ENCODE measurements around the gene TECPR2.
"Not testable (repeated sequence)": the region's sequence is repeated elsewhere in the genome, so short reads cannot be mapped to it uniquely, and the experiment has no call there.

Gene TECPR2

DNA sequence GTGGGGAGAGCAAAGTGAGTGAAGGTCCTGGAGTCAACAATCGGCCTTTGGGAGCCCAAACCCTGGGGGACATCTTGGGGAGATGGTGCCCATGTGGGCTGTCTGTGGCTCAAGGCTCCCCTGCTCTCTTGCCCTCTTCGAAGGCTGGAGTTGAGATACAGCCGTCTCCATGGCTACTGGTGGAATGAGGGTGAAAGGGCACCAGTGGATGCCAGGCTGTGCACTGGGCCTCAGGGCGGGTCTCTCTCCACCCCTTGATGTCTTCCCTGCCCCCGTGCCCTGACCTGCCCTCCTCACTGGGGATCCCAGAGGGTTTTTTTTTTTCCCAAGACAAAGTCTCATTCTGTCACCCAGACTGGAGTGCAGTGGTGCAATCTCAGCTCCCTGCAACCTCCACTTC, 148.8 kb downstream of the TECPR2 start:
- DNase-seq: no peak

- DNase-seq: no peak
Observed at GRCh38 chr14:102512793-102513300, 150.1 kb downstream of the TECPR2 start.

GRCh38 chr14:102513899-102514772, 151.4 kb downstream of the TECPR2 start:
- no peak for DNase-seq

GRCh38 chr14:102514987-102515733, 152.4 kb downstream of the TECPR2 start:
- no peak for DNase-seq

DNA sequence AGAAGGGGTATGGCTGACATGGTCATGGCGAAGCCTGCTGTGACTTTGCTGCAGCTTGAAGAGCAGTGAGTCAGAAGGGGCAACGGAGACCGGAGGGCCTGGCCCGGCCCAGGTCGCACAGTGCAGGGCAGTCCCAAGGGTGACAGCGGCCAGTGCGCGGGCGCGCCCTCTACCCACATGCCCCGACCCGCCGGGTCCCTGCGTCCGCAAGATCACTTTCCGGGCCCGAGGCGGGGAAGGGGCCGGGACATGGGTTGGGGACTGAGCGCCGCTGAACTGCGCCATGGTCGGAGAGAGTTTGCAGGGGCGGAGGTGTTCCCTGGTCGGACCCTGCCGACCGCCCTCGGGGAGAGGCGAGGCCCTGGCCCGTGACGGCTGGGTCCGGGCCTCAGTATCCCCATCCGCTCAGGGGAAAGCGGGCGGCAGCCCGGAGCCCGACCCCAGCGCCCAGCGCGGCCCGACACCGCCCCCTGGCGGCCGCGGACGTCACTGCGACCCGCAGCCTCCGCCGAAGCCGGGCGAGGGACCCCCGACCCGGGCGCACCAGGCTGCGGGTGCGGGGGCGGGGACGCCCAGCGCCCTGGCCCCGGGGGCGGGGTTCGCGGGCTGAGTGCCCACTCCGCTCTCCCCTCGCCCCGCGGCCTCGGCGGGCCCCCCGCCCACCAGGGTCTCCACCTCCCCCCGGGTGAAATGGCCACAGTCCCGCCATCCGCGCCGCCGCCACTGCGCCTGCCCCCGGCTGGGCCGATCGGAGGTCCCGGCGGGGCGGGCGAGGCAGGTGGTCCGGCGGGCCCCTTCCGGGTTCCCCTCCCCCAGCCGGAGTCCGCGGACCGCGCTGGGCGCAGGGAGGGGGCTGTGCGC, 154.0 kb downstream of the TECPR2 start:
- peak; percentile 62 for DNase-seq

- no peak for DNase-seq
Observed at GRCh38 chr14:102517392-102518062, 154.8 kb downstream of the TECPR2 start.

DNA sequence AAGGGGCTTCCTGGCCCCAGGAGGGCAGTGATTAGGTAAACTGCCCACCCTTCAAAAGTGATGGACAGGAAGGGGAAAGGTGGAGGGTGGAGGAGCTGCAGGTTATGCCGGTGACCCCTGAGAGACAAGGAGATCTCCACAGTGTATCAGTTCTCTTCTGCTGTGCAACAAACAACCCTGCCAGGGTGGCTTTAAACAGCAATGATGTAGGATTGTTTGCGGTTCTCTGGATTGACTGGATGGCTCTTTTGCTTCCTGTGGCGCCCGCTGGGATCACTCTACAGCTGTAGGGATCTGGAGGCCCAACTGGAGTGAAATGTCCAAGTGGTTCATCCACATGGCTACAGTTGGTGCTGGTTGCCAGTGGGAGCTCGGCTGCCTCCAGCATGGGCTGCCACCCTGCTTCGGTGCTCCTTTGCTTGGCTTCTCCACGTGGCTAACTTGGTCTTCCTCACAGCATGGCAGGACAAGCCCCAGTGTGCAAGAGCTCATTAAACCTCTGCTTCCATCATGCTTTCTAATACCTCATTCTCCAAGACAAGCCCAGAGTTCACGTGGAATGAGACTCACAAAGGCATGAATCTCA, 155.4 kb downstream of the TECPR2 start:
- no peak for DNase-seq

DNA sequence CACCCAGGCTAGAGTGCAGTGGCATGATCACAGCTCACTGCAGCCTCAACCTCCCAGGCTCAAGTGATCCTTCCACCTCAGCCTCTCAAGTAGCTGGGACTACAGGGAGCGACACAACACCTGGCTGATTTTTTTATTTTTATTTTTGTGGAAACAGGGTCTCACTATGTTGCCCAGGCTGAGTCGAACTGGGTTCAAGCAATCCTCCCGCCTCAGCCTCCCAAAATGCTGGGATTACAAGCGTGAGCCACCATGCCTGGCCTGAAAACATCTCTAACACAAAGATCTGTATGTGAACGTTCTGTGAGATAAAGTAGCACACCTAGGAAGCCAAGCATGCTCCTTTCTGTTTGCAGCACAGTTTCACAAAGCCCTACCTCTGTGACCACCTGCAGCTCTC, 157.0 kb downstream of the TECPR2 start:
- DNase-seq: not testable (repeated sequence)

- no peak for DNase-seq
Observed at GRCh38 chr14:102523200-102523568, 160.4 kb downstream of the TECPR2 start.

GRCh38 chr14:102523569-102524450, 161.1 kb downstream of the TECPR2 start:
- no peak for DNase-seq

- peak; percentile 99 for DNase-seq
Observed at GRCh38 chr14:102524451-102525218, 161.9 kb downstream of the TECPR2 start.

GRCh38 chr14:102525219-102525928, 162.6 kb downstream of the TECPR2 start:
- peak; percentile 56 for DNase-seq

DNA sequence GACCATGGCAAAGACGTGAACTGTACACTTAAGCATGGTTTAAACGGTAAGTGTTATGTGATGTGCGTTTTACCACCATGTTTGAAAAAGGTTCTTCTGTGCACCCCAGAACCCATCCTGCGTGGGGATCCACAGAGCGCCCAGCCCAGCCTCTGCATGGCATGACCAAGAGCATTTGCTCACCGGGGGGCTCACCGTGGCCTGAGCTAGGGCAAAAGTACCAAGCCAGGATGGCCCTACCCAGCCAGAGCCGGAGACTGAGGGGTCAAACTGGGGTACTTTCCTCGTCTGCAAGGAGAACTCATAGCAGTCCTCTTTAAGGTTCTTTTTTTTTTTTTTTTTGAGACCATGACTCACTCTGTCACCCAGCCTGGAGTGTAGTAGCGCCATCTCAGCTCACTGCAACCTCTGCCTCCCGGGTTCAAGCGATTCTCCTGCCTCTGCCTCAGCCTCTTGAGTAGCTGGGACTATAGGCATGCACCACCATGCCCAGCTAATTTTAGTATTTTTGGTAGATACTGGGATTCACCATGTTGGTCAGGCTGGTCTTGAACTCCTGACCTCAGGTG, 163.3 kb downstream of the TECPR2 start:
- no peak for DNase-seq

- no peak for DNase-seq
Observed at GRCh38 chr14:102528431-102529170, 165.9 kb downstream of the TECPR2 start.

DNA sequence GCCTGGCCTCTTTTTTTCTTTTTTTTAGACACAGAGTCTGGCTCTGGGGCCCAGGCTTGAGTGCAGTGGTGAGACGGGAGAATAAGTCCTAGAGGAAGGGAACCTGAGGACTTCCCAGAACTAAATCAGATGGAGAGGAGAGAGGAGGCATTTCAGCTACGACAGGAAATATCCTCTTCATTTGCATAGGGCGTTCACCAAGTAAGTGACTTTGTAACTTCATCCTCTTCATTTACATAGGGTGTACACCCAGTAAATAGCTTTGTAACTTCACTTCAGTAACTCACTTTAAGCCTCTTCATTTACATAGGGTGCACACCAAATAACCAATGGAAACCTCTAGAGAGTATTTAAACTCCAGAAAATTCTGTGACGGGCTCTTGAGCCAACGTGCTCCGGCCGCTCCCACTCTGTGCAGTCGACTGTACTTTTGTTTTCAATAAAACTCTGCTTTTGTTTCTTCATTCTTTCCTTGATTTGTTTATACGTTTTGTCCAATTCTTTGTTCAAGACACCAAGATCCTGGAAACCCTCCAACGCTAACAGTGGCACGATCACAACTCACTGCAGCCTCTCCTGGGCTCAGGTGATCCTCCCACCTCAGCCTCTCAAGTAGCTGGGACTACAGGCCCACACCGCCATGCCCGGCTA, 168.2 kb downstream of the TECPR2 start:
- no peak for DNase-seq

- DNase-seq: no peak
Observed at GRCh38 chr14:102532204-102532658, 169.5 kb downstream of the TECPR2 start.

- DNase-seq: no peak
Observed at GRCh38 chr14:102537981-102538601, 175.3 kb downstream of the TECPR2 start.
